IMR-90 (cell line): ENCODE measurements around the gene MCUB. TPM values are rescaled to one million over a fixed set of nuclear protein-coding genes. Genes with fewer than 3 reads are reported as not detected.

ENCODE experiments used
- ATAC-seq: fragments of 200-7000 bp; cut with Tn5 transposase; 2 replicates; pipeline ENCODE4 v1.9.1; 2020; ENCODE audit warnings: low read depth, mild to moderate bottlenecking, moderate library complexity
- BruUV-seq: library from RNA; stranded (reverse); fragments of 400-500 nt; replicated peaks from 2 replicates; lab custom pipeline; 2021; lab: Mats Ljungman, UMichigan
- CTCF ChIA-PET: fragments of 300-600 bp; formaldehyde crosslinking; extraction: SDS; loops from one replicate; lab custom pipeline; 2021; ENCODE audit warnings: antibody characterized with exemption; lab: Yijun Ruan, JAX
- POLR2A ChIA-PET: fragments of 300-600 bp; sonication (Branson Sonifier 250); formaldehyde crosslinking; loops from one replicate; lab custom pipeline; 2022; ENCODE audit warnings: antibody characterized with exemption; ENCODE audit not compliant: unreplicated experiment; lab: Charles Lee
- DNase-seq: peaks from one replicate; pipeline ENCODE4 v3.0.0; 2013
- H2AFZ ChIP-seq: replicated peaks from 2 replicates; pipeline ENCODE3; 2013; ENCODE audit warnings: low read length, mild to moderate bottlenecking; ENCODE audit not compliant: poor library complexity
- H2AK5ac ChIP-seq: 2 replicates; pipeline ENCODE4 v1.6.1; 2013; ENCODE audit warnings: low read depth, low read length, inconsistent platforms
- H2AK9ac ChIP-seq: replicated peaks from 2 replicates; pipeline ENCODE3; 2013; ENCODE audit warnings: mild to moderate bottlenecking, low read depth, low read length, moderate library complexity; ENCODE audit not compliant: poor library complexity
- H2BK120ac ChIP-seq: 2 replicates; pipeline ENCODE4 v1.6.1; 2013; ENCODE audit warnings: low read depth, low read length, inconsistent platforms
- H2BK15ac ChIP-seq: 3 replicates; pipeline ENCODE4 v1.6.1; 2013; ENCODE audit warnings: low read depth, low read length, inconsistent platforms
- H2BK20ac ChIP-seq: 2 replicates; pipeline ENCODE4 v1.6.1; 2013; ENCODE audit warnings: low read depth, mild to moderate bottlenecking, inconsistent platforms, low read length, moderate library complexity
- H2BK5ac ChIP-seq: 2 replicates; pipeline ENCODE4 v1.6.1; 2013; ENCODE audit warnings: mild to moderate bottlenecking, low read depth, low read length, inconsistent platforms; ENCODE audit not compliant: poor library complexity, severe bottlenecking
- H3K14ac ChIP-seq: replicated peaks from 2 replicates; pipeline ENCODE4 v1.6.1; 2013; ENCODE audit warnings: low read depth, low read length, inconsistent platforms
- H3K18ac ChIP-seq: 2 replicates; pipeline ENCODE4 v1.6.1; 2013; ENCODE audit warnings: low read depth, low read length, control low read depth
- H3K23ac ChIP-seq: 2 replicates; pipeline ENCODE4 v1.6.1; 2013; ENCODE audit warnings: low read depth, low read length, inconsistent platforms
- H3K27ac ChIP-seq: 2 replicates; pipeline ENCODE4 v1.5.1; 2013; ENCODE audit warnings: mild to moderate bottlenecking, control low read depth, low read length; ENCODE audit not compliant: insufficient read depth
- H3K27me3 ChIP-seq: 2 replicates; pipeline ENCODE4 v1.6.1; 2013; ENCODE audit warnings: low read length; ENCODE audit not compliant: control insufficient read depth, insufficient read depth
- H3K36me3 ChIP-seq: 2 replicates; pipeline ENCODE4 v1.6.1; 2013; ENCODE audit warnings: low read length, mixed read lengths; ENCODE audit not compliant: control insufficient read depth, insufficient read depth
- H3K4ac ChIP-seq: 2 replicates; pipeline ENCODE4 v1.6.1; 2013; ENCODE audit warnings: low read depth, low read length, inconsistent platforms
- H3K4me1 ChIP-seq: 2 replicates; pipeline ENCODE4 v1.6.1; 2013; ENCODE audit warnings: low read length, mixed read lengths; ENCODE audit not compliant: control insufficient read depth, insufficient read depth
- H3K4me2 ChIP-seq: 2 replicates; pipeline ENCODE4 v1.6.1; 2013; ENCODE audit warnings: low read depth, mild to moderate bottlenecking, control low read depth, low read length, moderate library complexity
- H3K4me3 ChIP-seq: 2 replicates; pipeline ENCODE4 v1.5.1; 2013; ENCODE audit warnings: low read depth, mild to moderate bottlenecking, control low read depth, low read length, moderate library complexity; ENCODE audit not compliant: insufficient read depth
- H3K56ac ChIP-seq: 2 replicates; pipeline ENCODE4 v1.6.1; 2013; ENCODE audit warnings: low read length, inconsistent platforms; ENCODE audit not compliant: insufficient read depth; ENCODE audit errors: extremely low read depth
- H3K79me1 ChIP-seq, 2 experiments: 2 replicates each; pipeline ENCODE4 v1.6.1; 2013; ENCODE audit warnings: low read length in 2 of 2, inconsistent platforms in 1 of 2, low read depth in 1 of 2
- H3K9ac ChIP-seq: 2 replicates; pipeline ENCODE4 v1.6.1; 2013; ENCODE audit warnings: low read depth, low read length, control low read depth
- H3K9me1 ChIP-seq: 2 replicates; pipeline ENCODE4 v1.6.1; 2013; ENCODE audit warnings: low read length, inconsistent platforms; ENCODE audit not compliant: insufficient read depth
- H3K9me3 ChIP-seq: 2 replicates; pipeline ENCODE4 v1.6.1; 2013; ENCODE audit warnings: low read length; ENCODE audit not compliant: control insufficient read depth, insufficient read depth
- H4K20me1 ChIP-seq: 2 replicates; pipeline ENCODE4 v1.6.1; 2013; ENCODE audit warnings: low read length, inconsistent platforms; ENCODE audit not compliant: insufficient read depth
- H4K5ac ChIP-seq: 2 replicates; pipeline ENCODE4 v1.6.1; 2013; ENCODE audit warnings: mild to moderate bottlenecking, low read depth, low read length, control low read depth
- H4K8ac ChIP-seq, 2 experiments: 2 replicates each; pipeline ENCODE4 v1.6.1; 2013; ENCODE audit warnings: low read depth in 2 of 2, low read length in 2 of 2, control low read depth in 1 of 2, inconsistent platforms in 1 of 2
- H4K91ac ChIP-seq: 2 replicates; pipeline ENCODE4 v1.6.1; 2013; ENCODE audit warnings: low read depth, low read length, inconsistent platforms; ENCODE audit not compliant: insufficient read depth
- BHLHE40 ChIP-seq: fragments of 150-350 bp; IDR thresholded peaks from 2 replicates; pipeline ENCODE4 v1.6.1; 2016; ENCODE audit warnings: mild to moderate bottlenecking, low read depth, low read length
- CEBPB ChIP-seq: IDR thresholded peaks from 2 replicates; pipeline ENCODE4 v1.6.1; 2012; ENCODE audit warnings: low read depth, low read length, improper control_type of control experiment
- FOS ChIP-seq: fragments of 150-350 bp; IDR thresholded peaks from 2 replicates; pipeline ENCODE4 v1.6.1; 2016; ENCODE audit warnings: low read depth, low read length
- MAFK ChIP-seq: IDR thresholded peaks from 2 replicates; pipeline ENCODE4 v1.6.1; 2012; ENCODE audit warnings: low read depth, low read length, improper control_type of control experiment
- MAZ ChIP-seq: IDR thresholded peaks from 2 replicates; pipeline ENCODE4 v1.6.1; 2012; ENCODE audit warnings: low read depth, mild to moderate bottlenecking, low read length, improper control_type of control experiment, moderate library complexity, borderline replicate concordance
- NFE2L2 ChIP-seq: fragments of 150-350 bp; IDR thresholded peaks from 2 replicates; pipeline ENCODE4 v1.6.1; 2016; ENCODE audit warnings: low read depth, mild to moderate bottlenecking, low read length
- RAD21 ChIP-seq: IDR thresholded peaks from 2 replicates; pipeline ENCODE4 v1.6.1; 2012; ENCODE audit warnings: low read length, improper control_type of control experiment
- SMC3 ChIP-seq: fragments of 150-350 bp; IDR thresholded peaks from 2 replicates; pipeline ENCODE4 v1.6.1; 2016; ENCODE audit warnings: low read depth, mild to moderate bottlenecking, antibody characterized with exemption, low read length, moderate library complexity
- WGBS, 2 experiments: methylation state at CpG; one replicate each; pipeline versions ENCODE4 v1.1.5 to v1.1.7; 2013; ENCODE audit warnings: missing lambda C conversion rate in 2 of 2; ENCODE audit not compliant: insufficient read length in 1 of 2; ENCODE audit errors: extremely low coverage in 2 of 2; 5-methylcytosine and 5-hydroxymethylcytosine counted together
- dilution Hi-C: fragments of 300-500 bp; cut with HindIII; formaldehyde crosslinking; loops from one replicate; pipeline ENCODE4 v1.14.3; 2018; ENCODE audit warnings: low sequenced_read_pairs; ENCODE audit not compliant: unreplicated experiment
- in situ Hi-C: fragments of 300-500 bp; cut with MboI; formaldehyde crosslinking; loops from 3 replicates; pipeline ENCODE4 v1.14.3; 2019; ENCODE audit warnings: low sequenced_read_pairs, inconsistent platforms, mixed read lengths
- intact Hi-C: fragments of 100-400 bp; cut with micrococcal nuclease; formaldehyde crosslinking; loops from 2 replicates; pipeline ENCODE4 v1.10.0; 2022
- polyA plus RNA-seq, 3 experiments: library from polyadenylated mRNA; depleted of rRNA; stranded (reverse); fragments of >200 nt; gene quantifications; 2 replicates each; pipeline ENCODE4 v1.2.3, GENCODE V29; 2012; ENCODE audit warnings: low replicate concordance in 1 of 3
- total RNA-seq: library from RNA; depleted of rRNA; stranded (reverse); fragments of >200 nt; gene quantifications from 2 replicates; pipeline ENCODE4 v1.2.3, GENCODE V29; 2012

MCUB gene
- total and polyA plus RNA-seq, 2 of the 4 experiments (the other 2 are of a cell fraction) = 18.5 to 20.4 TPM

- Histone ChIP-seq H3K14ac (no peak overlapping the region), H4K5ac (no peak overlapping the region), H2BK15ac (no peak overlapping the region), H4K8ac (no peak overlapping the region), H3K18ac (no peak overlapping the region), H4K91ac (no peak overlapping the region), H3K79me1 (peaks cover 14 to 16% of the 10 kb centered on the region in 2 experiments), H3K9ac (no peak overlapping the region), H2BK20ac (no peak overlapping the region), H3K23ac (no peak overlapping the region), H3K9me1 (no peaks in the 10 kb centered on the region), H3K4me3 (no peak overlapping the region), H3K56ac (no peak overlapping the region), H3K4ac (no peak overlapping the region), H2BK5ac (no peak overlapping the region), H2AK5ac (no peak overlapping the region), H2AFZ (no peak overlapping the region), H3K27me3 (no peaks in the 10 kb centered on the region), H3K9me3 (peaks cover 2% of the 10 kb centered on the region; the same call in 1 of the 2 replicates), H3K4me1 (0 out of 2 replicates have a peak, but pooled peaks cover 3% of the 10 kb centered on the region), H3K36me3 (no peaks in the 10 kb centered on the region), H3K4me2 (no peak overlapping the region), H3K27ac (no peak overlapping the region), H4K20me1 (no peaks in the 10 kb centered on the region), H2BK120ac (no peak overlapping the region), H2AK9ac (no peak overlapping the region)
- BruUV-seq = no TSS peak
- intact Hi-C loops (no loop called here), dilution Hi-C loops (no loop called here), in situ Hi-C loops (no loop called here)
- ChIA-PET POLR2A (no interaction called here), CTCF (no interaction called here)
- no peak for DNase-seq
- no peak for TF ChIP-seq RAD21
- no peak for TF ChIP-seq BHLHE40
- TF ChIP-seq MAZ = no peak
- no peak for TF ChIP-seq MAFK
- TF ChIP-seq SMC3 = no peak
- no peak for TF ChIP-seq FOS
- no peak for TF ChIP-seq NFE2L2
- no peak for TF ChIP-seq CEBPB
- WGBS, 2 experiments = no CpG with 5 or more reads among the region's 1 CpG
- ATAC-seq = no peak
Measured at GRCh38 chr4:109718759-109719158, 158.7 kb downstream of the MCUB start.
